GM19351 (cell line): Measurements from ENCODE around the gene DAG1.
A peak's percentile ranks its signal among the peaks of the same experiment; 100 is the strongest.
"Not testable (repeated sequence)": the region's sequence is repeated elsewhere in the genome, so short reads cannot be mapped to it uniquely, and the experiment has no call there.

Source experiments
- ATAC-seq: cut with Tn5 transposase; IDR thresholded peaks from one replicate; pipeline ENCODE4 v1.9.1; 2021; ENCODE audit warnings: mild to moderate bottlenecking, moderate library complexity; ENCODE audit not compliant: unreplicated experiment

The DAG1 gene

DNA sequence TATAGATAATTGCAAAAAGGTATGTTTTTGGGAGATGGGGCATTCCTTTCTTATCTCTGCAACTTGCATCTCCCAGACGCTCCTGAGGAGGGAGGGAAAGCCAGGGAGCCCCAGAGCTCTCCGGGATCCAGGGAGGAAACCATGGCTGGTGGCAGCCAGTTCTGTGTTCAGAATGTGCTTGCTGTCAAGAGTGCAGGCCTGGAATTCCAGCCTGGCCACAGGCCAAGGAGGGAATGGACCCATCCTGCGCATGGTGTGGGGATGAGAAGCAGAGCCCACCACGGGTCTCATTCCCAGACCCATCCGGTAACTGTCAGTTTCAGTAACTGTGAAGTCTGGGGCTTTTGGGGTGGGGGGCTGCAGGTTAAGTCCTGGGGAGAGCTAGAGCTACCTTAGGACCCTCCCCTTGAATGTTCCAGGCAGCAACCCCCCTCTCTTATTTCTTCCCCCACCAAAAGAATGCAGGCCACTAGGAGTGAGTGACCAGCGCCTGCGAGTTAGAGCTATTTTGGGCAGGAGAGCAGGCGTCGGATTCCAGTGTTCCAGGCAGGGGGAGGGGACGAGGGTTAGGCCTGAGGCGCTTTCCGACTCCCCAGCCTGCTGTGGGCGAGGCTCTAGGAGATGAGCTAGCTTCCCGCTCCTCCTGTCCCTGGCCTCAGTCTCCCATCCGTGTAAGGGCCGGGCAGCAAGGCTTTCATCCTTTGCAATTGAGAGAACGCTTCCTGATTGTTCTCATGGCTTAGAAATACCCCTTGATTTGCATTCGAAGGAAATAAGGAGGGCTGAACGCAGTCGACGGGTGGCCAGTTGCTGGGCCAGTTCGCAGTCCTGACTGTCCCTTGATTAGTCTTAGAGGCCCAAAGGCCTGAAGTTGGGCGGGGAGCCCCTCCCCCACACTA, 781 bp upstream of the DAG1 start:
- no peak for ATAC-seq

DNA sequence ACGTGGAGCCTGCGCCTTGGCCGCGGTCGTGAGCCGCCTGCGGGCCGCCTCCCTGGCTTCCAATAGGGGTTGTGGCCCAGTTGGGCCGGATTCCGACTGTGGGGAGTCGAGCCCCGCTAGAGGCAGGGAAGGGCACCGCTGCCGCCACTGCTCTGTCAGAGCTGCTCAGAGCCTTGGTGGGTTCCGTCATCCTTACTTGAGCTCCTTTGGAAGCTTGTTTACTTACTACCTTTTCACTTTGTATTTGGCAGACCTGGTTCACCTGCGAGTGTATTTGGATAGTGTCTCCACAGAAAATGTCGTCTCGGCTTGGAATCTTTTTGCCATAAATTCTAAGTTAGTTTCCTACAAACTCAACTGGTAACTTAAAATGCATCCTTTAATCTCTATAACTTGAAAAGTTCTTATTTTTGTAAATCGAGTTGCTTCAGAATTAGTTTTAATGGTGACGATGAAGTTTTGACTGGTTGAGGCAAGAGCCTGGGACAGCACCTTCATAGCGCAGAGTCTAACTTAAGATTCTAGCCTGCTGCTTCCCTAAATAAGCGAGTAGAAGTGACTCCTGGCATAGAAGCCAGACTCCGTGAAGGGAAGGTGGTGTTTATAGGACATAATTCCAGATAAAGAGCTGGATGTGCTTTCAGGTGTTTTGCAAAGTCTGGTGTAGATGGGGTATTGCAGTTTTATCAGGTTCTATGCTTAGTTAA, 800 bp downstream of the DAG1 start:
- peak; percentile 18 for ATAC-seq

DNA sequence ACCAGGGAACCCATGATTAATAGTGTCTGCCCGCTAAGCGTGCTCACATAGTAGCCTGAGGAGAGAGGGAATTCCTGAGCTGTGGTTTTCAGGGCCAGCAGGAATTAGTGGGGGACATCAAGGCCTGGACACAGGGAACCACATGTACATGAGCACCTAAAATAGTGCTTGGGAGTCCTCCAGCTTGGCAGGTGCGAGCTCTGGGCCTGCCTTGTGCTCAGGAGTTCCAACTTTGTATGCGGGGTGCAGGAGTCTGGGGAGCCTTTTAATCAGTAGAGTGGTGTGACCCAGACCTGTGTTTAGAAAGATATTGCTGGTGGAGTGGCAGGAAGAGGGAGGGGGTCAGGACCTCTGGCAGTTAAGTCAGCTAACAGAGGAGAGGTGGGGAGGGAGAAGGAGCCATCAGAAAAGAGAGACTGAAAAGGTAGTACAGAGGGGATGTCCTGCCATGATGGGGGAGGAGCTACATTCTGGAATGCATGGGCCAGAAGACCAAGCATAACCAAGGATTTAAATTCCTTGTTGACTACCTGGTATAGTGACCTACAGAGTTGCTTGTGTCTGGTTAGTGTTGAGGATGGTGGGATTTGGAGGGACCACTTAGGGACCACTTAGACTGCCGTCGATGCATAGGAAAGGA, 1.9 kb downstream of the DAG1 start:
- ATAC-seq: no peak

DNA sequence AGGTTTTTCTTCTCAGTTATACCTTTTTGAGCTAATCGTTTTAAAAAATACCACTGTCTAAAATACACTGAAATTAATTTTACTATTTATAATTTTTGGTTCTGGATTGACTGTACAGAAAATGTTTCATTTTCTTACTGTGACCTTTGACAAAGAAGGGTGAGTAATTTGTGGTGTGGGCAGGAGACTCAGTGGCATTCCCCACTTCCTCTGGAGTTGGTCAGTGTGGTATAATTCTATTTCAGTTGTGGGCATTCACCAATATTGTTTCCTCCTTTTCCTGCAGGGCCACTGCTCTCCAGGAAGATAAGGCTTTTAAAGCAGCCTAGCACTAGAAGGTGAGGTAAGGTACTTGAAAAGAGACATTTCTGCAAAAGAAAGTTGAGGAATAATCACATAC, 6.5 kb downstream of the DAG1 start:
- no peak for ATAC-seq

DNA sequence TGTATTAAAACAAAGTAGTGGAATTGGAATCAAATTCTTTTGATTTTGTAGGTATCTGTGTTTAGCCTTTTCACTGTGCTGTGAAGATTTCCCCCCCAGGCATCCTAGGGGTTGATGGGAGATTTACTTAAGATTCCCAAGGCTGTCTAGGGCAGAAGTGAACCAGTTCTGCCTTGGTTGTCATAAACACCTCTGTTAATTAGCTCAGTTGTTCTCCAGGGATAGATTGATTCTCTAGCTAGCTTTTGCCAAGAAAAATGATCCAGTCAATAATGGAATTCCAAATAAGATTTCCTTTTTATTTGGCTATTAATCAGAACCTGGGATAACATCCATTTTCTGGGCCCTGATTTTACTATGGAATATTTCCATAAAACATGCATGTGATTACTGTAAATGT, 12.7 kb downstream of the DAG1 start:
- no peak for ATAC-seq

DNA sequence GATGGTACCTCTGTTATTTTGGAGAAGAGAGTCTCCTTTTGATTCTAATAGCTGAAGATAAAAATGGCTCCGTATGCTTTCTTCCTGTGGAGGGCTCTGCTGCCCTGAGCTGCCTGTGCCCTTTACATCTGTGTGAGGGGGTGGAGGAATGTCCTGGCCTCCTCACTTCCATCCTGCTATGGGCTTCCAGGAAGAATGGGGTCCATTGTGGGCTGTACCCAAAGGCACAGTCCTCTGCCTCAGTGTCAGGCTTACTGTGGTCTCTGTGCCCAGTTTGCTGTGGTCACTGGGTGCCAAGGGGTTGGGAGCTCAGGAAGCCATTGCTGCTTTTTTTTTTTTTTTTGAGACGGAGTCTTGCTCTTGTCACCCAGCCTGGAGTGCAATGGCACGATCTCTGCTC, 14.4 kb downstream of the DAG1 start:
- ATAC-seq: no peak

DNA sequence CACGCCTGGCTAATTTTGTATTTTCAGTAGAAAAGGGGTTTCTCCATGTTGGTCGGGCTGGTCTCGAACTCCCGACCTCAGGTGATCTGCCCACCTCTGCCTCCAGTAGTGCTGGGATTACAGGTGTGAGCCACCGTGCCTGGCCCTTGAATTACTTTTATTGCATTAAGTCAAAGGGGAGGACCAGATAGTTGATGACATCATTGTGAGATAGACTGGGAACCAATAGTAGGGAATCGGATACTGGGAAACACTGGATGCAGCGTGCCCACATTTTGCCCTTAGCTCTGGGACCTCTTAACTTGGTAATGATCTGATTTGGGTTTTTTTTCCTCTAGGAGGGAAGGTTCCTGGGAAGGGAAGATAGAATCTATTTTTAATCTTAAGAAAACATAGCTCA, 19.2 kb downstream of the DAG1 start:
- ATAC-seq: no peak

DNA sequence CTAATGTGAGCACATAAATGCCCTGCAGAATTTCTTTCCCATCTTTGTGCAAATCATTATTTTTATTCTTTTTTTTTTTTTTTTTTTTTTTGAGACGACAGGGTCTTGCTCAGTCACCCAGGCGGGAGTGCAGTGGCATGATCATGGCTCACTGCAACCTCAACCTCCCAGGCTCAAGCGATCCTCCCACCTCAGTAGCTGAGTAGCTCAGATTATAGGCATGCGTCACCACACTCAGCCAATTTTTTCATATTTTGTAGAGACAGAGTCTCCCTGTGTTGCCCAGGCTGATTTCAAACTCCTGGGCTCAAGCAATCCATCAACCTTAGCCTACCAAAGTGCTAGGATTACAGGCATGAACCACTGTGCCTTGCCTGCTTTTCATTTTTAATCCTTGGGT, 22.9 kb downstream of the DAG1 start:
- no peak for ATAC-seq

DNA sequence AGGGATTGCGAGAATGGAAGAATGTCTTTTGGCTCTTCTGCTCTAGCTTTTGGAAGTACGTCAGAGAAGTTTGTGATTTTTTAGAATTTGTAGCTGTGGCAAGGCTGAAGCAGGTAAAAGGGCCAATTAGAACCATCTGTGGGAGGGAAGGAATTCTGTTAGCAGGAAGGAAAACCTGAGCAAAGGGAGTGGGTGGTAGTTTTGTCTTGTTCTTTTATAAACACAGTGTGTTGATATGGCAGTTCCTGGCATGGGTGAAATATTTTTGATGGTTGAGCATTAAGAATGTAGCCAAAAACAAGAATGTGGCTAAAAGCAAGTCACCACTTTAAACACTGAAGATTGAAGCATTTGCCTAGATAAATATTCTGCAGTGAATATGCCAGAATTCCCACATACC, 23.8 kb downstream of the DAG1 start:
- no peak for ATAC-seq

DNA sequence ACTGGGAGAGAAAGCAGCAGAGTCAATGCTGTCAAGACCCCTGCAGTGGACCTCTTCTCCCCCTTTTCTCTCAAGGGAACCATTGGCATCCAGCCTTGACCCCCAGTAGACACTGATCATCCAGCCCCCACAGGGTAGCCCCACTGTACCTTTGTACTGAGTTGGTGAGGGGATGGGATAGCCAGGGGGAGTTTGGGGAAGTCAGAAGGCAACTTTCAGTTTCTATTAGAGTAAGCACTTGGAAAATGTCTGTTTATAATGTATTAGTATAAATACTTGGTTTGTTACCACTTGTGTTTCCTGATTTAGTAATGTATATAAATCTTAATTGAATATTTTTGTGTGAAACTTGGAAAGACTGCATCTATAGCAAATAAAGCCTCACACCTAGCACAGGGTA, 25.0 kb downstream of the DAG1 start:
- ATAC-seq: no peak

DNA sequence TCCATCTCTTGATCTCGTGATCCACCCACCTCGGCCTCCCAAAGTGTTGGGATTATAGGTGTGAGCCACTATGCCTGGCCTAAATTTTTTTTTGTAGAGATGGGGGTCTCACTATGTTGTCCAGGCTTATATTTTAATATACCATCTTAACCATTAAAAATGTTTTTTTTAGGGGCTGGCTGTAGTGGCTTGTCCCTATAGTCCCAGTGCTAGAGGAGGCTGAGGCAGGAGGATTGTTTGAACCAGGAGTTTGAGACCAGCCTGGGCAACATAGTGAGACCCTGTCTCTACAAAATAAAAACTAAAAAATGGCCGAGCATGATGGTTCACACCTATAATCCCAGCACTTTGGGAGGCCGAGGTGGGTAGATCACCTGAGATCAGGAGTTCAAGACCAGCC, 26.8 kb downstream of the DAG1 start:
- not testable (repeated sequence) for ATAC-seq

DNA sequence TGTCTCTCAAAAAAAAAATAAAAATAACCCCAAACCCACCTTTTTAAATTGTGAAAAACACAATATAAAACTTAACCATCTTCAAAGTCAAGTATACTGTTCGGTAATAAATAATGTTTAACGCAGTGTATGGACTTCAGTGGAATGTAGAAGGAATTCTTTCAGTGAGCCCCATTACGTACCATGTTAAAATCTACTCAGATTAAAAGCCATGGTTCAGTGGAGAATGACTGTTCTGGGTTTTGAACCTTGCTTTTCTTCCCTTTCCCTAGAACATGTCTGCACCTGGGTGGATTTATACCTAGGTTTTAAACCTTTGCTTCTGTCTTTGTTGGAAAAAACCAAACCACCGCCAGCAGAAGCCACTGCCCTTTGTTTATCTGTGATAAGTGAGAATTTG, 27.5 kb downstream of the DAG1 start:
- ATAC-seq: no peak

DNA sequence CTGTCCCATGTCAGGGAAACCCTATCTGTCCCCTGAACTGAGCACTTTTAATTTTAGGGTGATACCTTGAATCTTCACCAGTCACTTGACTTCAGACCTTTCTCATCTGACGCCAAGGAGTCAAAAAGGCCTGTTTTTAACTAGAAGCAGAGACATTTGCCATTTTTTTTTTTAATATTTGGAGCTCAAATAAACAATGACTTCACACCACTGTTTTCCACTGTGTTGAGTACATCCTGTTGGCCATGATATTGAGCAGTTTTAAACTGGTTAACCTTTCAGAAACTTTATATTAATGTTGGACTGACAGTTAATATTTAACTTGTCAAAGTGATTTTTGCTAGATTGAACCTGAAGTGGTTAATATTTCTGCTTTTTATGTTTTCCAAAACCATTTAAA, 28.2 kb downstream of the DAG1 start:
- ATAC-seq: no peak

DNA sequence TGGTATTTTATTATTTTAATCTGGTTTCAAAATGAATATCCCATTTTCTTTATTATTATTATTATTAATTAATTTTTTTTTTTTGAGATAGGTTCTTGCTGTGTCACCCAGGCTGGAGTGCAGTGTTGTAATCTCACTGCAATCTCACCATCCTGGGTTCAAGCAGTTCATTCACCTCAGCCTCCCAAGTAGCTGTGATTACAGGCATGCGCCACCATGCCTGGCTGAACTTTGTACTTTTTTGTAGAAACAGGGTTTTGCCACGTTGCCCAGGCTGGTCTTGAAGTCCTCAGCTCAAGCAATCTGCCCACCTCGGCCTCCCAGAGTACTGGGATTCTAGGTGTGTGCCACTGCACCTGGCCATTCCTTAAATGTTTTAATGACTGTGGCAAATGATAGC, 28.6 kb downstream of the DAG1 start:
- no peak for ATAC-seq

DNA sequence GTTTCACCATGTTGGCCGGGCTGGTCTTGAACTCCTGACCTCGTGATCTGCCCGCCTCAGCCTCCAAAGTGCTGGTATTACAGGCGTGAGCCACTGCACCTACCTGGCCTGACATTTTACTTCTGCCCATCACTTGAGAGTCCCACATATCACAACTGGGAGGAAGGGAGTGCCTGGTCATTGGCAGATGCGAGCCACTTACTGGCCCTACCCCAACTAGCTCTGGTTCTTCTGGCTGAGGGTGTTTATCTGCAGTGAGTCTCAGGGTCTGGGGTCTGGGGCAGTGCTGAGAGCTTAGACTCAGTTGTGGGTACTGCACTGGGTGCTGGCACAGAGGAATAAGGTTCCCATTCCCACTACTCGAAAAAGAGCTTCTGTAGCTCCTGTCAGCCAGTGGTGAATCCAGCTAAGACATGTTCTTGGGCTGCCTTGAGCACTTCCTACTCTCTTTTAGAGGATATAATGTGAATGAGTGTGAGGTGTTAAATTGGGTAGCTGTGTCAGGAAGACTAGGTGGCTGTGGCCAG, 30.2 kb downstream of the DAG1 start:
- ATAC-seq: no peak

DNA sequence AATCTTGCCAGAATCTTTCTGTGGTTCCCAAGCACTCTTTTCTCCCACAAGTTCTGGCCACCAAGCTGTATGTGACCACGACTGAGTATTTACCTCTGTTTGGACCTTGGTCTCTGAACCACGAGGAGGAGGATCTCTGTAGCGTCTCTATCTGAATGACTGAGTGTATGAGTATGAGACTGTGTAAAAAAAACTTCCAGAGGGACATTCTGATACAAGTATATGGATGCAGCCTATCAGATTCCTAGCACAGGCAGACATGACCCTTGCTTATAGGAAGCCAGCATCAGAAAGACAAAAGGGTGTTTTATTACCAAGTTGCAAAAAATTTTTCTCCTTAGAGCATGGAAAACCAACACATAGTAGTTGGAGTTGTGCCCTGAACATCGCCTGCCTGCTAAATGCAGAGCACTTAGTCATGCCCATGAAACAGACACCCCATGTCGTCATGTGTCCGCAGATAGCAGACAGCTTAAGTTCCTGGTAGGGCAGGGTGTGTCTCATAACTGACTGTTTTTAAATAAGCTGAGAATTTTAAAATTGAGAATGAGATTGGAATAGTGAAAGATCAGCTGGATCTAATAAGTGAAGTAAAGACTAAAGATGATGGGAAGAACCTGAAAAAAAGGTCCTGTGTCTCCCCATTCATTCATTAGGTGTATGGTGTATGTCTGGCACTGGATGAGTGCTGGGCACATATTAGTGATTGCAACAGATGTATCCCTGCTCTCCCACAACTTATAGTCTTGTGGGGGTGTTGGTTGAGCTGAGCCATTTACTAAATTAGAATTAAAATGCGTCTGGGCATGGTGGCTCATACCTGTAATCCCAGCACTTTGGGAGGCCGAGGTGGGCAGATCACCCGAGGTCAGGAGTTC, 30.9 kb downstream of the DAG1 start:
- no peak for ATAC-seq

DNA sequence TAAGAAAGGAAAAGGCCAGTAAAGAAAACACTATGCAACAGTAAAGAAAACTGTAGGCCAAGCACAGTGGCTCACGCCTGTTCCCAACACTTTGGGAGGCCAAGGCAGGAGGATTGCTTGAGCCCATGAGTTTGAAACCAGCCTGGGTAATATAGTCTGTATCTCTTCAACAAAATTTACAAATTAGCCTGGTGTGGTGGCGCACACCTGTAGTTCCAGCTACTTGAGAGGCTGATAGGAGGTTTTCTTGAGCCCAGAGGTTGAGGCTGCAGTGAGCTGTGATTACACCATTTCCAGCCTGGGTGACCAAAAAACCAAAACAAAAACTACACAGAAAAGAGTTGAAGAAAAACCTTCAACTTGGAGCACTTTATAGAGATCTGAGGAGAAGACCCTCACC, 31.8 kb downstream of the DAG1 start:
- ATAC-seq: no peak

DNA sequence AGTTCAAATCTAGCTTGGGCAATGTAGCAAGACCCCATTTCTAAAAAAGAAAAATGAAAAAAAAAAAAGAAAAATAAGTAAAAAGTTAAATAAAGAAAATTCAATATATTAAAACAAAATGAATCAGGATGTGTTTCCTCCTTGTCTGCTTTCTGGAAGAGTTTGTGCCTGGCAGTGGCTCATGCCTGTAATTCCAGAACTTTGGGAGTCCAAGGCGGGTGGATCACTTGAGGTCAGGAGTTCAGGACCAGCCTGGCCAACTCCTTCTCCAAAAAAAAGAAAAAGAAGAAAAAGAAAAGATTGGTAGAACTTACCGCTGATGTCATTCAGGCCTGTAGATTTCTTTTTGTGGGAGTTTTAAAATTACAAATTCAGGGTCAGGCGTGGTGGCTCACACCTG, 36.8 kb downstream of the DAG1 start:
- ATAC-seq: no peak

DNA sequence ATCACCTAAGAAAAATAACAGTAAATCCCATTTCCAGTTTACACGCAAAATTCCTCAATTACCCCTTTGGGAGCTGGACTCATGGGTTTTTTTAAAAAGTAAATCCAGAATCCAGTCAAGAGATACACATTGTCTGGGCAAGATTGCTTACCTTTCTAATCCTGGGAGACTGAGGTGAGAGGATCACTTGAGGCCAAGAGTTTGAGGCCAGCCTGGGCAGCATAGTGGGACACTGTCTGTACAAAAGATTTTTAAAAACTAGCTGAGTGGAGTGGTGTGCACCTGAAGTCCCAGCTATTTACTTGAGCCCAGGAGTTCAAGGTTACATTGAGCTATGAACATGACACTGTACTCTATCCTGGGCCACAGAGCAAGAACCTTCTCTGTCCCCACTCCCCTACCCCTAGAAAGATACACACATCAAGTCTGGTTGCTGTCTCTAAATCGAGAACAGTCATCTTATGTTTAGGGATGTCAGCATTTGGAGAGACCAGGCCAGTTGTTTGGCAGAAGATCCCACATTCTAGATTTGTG, 39.0 kb downstream of the DAG1 start:
- ATAC-seq: no peak

DNA sequence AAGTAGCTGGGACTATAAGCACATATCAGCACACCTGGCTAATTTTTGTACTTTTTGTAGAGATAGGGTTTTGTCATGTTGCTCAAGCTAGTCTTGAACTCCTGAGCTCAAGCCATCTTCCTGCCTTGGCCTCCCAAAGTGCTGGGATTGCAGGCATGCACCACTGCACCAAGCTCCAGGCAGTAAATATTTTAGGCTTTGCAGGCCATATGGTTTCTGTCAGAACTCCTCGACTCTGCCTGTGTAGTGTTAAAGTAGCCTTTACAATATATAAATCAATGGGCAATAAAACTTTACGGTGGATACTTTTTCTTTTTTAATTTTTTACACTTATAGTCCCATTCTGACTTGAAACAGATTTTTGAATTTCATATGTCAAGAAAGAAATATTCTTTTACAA, 41.6 kb downstream of the DAG1 start:
- no peak for ATAC-seq
